GM19372 (cell line): Measurements from ENCODE around the gene JUP.
"Not testable (repeated sequence)": the region's sequence is repeated elsewhere in the genome, so short reads cannot be mapped to it uniquely, and the experiment has no call there.

Experiments
- ATAC-seq: cut with Tn5 transposase; IDR thresholded peaks from one replicate; pipeline ENCODE4 v1.9.1; 2021; ENCODE audit warnings: mild to moderate bottlenecking, low read depth, moderate library complexity; ENCODE audit not compliant: unreplicated experiment

The JUP gene

DNA sequence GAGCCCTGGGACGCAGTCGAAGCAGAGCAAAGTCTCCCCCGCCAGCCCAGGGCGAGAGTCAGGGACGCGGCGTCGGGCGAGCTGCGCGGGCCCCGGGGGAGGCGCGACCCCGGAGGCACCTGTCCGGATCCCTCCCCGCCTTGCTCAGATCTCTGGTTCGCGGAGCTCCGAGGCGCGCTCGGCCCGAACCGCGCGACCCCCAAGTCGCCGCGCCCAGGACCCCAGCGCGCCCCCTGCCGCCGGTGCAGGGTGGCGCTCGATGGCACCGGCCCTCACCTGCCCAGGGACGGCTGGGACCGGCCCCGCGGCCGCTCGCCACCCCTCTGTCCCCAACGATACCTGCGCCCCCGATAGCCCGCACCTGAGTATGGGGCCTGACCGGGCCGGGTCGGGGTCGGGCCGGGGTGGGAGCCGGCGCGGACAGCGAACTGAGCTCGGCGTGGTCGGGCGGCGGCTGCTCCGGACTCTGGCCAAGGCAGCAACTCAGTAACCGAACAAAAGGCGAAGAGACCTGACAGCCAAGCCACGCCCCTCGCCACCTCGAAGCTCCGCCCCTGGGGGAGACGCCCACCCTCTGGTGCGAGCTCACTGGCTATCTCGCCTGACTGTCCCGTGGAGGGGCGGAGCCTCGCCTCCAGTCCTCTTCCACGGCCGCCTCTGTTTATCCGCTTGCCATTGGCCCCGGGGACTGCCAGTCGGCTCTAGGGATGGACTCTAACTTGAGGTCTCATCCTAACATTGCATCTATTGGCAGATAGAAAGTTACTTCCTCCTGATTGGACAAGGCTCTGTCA is at the start of gene JUP:
Gene JUP, minus strand, starts transcription at position 485 of the 794 bp plus-strand sequence. CDS start 14,857 bp downstream, outside the sequence.
- peak; percentile 83 for ATAC-seq

DNA sequence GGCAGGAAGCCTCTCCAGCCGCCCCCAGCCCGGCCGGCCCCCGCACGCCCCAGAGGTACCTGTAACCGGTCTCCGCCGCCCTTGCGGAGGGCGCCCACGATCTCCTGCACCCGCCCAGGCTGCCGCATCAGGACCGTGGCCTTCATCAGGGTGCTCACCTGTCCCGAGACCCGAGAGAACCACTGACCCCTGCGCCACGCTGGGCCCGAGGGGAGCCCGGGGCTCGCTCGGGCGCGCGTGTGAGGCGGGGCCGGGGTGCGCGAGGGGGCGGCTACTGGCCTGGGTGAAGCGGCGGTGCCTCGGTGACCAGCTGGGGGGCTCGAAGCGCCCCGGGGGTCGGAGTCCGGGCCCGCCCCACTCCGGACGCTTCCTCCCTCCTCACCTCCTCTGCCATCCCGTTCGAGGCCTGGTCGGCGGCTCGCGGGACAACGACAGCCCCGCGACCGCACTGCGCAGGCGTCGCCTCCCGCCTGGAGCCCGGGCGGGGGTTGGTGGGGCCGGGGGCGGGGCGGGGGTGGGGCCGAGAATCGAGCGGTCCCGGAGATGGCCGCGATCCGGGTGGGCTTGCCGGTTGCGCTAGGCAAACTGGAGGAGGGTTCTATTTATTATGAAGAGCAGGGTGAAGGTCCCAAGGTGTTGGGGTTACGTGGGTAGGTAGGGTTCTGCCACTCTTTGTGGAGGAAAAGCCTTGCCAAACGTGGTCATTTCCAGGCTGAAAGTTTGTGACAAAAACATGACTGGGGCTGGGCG is 49.5 kb upstream of the JUP start, which contains the start of gene NT5C3B:
Gene NT5C3B, minus strand, starts transcription at position 433 of the 750 bp plus-strand sequence. Its CDS starts 39 bp downstream, at position 394.
- ATAC-seq, result no peak

DNA sequence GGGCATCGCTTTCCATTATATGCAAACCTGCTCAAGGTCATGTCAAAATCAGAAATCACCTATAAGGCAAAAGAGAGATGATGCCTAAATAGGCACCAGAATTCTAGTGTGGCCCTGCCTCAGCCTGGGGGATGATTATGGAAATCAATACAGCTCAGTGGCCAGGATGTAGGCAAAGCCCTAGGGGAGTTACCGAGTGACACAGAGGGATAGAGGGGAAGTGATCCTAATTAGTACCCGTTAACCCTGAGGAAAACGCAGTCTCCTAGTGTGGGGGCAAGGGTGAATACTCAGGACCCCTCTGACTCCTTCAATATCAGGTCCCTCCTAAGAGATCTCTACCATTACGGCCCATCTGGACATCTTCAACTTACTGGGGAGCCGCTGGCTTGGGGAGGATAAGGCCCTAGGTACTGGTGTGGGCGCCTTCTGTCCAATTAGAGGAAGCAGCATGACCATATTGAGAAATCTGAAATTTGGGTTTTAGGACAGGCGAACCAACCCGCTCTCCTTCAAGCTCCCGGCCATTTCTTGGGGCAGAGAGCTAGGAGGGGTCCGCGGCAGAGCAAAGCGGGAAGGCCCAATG is 48.8 kb upstream of the JUP start:
- ATAC-seq, result no peak

DNA sequence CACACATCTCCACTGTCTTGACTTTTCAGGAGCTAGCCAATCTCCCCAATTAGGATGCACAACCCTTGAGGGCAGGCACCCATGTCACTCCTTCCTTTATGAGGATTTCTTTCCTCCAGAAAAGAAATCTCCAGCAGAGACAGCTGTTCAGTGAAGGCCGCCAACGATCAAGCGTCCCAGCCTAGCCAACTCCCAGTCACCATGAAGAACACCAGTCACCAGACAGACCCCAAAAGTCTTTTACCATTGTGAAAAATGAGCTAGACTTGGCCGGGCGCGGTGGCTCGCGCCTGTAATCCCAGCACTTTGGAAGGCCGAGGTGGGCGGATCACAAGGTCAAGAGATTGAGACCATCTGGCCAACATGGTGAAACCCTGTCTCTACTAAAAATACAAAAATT is 43.5 kb upstream of the JUP start:
- not testable (repeated sequence) for ATAC-seq

DNA sequence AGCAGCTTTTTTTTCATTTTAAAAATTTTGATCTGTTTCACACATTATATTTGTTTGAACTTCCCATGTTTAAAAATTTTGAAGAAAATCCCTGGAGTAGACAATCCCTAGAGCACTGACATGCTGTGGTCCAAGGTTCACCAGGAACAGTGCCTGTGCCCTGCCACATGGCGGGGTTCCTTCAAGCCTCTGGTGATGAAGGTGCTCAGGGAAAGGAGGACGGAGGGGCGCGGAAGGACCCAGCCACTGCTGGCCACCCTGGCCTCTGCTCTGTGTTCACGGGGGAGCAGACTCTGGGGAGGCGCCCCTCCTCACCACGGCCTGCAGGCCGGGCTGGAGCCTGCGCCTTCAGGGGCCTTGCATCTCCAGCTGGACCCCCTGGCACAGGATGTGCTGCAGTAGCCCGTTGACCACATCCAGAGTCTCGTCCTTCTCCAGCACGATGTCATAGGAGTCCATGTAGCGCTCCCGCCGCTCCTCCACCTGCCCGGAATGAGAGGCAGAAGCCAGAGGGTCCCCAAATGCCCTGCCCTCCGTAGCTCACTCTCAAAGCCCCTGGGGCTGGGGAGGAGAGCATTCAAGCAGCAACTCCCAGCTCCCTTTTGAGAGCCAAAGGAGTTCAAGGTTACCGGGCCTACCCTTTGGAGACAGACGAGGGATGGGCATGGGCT is 38.8 kb upstream of the JUP start:
- ATAC-seq, result no peak

DNA sequence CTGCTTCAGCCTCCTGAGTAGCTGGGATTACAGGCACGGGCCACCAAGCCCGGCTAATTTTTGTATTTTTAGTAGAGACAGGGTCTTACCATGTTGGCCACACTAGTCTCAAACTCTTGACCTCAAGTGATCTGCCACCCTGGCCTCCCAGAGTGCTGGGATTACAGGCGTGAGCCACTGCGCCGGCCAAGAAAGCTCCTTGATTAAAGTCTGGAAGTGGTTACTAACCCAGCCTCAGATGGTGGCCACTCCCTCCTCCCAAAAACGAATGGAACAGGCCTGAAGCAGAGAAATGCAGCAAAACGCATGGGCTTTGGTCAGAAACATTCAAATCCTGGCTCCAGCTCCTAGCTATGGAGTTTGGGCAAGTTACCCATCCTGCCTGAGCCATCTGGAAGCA is 37.6 kb upstream of the JUP start:
- no peak for ATAC-seq

DNA sequence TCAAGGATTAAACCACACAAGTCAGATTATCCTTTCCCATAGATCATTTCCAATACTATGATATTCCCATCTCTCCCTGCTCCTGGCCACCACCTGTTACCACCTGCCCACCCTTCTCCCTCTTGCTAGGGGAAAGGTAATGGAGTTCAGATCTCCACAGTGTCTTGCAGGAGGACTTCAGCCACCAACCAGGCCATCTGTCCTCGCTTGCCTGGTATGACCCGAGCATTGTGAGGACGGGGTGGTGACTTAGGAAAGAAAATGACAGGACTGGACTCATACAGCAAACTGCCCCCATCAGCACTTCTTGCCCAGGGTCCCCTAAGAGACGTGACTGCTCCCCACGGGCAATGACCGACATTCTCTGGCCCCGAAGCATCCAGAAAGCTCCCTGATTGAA is 37.1 kb upstream of the JUP start:
- no peak for ATAC-seq

DNA sequence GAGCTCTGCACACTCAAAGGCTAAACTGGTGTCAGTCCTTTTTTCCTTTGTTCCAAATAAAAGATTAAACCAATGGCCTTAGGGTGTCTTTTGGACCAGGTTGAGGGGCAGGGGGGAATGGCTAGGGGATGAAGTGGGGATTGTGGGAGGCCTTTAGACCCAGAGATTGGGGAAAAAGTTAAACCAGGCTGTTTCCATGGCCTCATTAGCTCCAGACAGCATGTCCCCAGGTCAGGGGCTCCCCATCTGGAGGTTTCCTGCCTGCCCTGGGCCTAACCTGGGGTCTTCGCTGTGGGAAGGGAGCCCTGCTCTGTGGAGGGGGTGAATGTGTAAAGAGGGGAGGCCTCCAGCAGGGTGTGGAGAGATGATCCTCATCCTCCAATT is 36.6 kb upstream of the JUP start:
- ATAC-seq, result no peak

DNA sequence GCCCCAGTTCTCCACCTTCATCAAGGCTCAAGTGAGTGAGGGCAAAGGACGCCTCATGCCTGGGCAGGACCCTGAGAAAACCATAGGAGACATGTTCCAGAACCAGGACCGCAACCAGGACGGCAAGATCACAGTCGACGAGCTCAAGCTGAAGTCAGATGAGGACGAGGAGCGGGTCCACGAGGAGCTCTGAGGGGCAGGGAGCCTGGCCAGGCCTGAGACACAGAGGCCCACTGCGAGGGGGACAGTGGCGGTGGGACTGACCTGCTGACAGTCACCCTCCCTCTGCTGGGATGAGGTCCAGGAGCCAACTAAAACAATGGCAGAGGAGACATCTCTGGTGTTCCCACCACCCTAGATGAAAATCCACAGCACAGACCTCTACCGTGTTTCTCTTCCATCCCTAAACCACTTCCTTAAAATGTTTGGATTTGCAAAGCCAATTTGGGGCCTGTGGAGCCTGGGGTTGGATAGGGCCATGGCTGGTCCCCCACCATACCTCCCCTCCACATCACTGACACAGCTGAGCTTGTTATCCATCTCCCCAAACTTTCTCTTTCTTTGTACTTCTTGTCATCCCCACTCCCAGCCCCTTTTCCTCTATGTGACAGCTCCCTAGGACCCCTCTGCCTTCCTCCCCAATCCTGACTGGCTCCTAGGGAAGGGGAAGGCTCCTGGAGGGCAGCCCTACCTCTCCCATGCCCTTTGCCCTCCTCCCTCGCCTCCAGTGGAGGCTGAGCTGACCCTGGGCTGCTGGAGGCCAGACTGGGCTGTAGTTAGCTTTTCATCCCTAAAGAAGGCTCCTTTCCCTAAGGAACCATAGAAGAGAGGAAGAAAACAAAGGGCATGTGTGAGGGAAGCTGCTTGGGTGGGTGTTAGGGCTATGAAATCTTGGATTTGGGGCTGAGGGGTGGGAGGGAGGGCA is 36.0 kb upstream of the JUP start:
- ATAC-seq, result no peak

DNA sequence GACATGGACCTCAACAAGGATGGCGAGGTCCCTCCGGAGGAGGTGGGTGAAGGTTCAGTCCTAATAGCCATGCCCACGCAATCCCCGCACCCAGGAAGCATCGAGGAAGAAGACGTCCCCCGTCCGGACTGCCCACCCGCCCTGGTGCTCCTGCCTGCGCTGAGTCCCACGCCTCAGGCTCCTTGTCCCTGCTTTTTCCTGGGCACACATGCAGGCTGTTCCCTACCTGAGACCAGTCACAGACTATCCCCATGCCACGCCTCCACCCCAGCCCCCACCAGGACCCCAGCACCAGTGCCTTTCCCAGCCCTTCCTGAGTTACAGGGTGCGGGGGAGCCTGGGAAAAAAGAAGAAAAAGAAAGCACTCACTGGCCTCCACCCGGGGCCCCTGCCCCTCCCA is 35.3 kb upstream of the JUP start:
- ATAC-seq, result no peak

DNA sequence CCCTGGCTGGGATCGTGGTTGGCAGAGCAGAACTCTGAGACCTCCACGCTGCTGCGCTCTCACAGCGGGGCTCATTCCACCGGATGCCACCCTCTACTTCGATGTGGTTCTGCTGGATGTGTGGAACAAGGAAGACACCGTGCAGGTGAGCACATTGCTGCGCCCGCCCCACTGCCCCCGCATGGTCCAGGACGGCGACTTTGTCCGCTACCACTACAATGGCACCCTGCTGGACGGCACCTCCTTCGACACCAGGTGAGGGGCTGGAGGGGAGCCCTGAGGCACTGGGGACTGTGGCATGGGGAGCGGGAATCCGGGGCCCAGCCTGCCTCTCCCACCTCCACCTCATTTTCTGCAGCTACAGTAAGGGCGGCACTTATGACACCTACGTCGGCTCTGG is 31.5 kb upstream of the JUP start:
- no peak for ATAC-seq

DNA sequence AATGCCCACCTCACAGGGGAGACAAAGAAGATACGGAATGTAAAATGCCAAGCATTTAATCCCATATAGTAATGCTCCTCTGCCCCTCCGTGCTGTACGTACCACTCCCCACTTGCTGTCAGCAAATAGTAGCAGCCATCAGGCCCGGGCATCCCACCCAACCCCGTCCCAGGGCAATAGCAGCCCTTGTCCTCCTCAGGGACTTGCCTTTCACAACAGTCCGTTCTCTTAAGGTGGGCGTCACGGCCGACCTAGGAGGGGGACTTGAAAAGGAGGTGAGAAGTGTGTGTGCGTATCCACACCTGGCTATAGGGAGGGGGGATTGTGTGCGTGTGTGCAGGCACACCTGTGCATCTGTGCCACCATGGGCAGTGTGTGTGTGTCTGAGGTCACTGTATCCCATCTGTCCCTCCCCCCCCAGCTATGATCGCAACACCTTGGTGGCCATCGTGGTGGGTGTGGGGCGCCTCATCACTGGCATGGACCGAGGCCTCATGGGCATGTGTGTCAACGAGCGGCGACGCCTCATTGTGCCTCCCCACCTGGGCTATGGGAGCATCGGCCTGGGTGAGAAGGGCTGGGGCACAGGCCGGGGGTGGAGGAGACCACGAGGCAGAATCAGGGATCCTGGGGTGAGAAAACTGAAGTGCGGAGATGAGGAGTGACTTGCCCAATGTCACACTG is 30.3 kb upstream of the JUP start:
- no peak for ATAC-seq

DNA sequence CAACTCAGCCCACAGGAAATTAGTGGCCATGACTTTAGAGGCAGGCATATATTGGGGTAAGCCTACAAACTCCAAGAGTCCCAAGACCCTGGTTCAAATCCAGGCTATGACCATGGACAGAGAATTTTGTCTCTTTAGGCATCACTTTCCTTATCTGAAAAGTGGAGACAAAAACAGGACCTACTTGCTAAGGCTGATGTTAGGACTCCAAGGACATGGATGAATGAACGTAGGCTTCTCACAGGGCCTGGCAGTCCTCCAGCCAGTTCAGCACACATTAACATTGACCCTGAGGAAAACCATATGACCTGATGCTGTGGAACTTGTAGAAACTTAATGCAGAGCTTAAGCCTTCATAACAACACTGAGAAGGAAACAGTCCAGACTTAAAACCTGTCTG is 27.7 kb upstream of the JUP start:
- no peak for ATAC-seq

DNA sequence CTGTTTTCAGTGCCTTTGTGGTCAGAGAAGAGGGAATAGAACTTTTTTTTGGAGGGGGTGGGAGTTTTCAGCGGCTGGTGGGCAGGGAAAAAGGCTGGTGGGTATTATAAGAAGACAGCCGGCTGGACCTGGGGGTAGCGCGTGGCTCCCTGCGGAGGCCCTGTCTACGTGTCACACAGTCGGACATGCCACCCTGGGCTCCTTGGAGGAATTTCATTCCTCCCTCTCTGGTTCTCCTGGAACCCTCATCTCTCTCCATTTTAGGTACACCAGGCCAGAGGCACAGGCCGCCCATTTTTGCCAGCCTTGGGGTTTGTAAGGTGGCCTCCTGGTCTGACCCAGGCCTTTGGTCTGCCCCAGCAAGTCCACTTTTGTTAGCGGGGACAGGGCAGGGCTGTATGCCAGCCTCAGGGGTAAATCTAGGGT is 27.2 kb upstream of the JUP start:
- no peak for ATAC-seq

DNA sequence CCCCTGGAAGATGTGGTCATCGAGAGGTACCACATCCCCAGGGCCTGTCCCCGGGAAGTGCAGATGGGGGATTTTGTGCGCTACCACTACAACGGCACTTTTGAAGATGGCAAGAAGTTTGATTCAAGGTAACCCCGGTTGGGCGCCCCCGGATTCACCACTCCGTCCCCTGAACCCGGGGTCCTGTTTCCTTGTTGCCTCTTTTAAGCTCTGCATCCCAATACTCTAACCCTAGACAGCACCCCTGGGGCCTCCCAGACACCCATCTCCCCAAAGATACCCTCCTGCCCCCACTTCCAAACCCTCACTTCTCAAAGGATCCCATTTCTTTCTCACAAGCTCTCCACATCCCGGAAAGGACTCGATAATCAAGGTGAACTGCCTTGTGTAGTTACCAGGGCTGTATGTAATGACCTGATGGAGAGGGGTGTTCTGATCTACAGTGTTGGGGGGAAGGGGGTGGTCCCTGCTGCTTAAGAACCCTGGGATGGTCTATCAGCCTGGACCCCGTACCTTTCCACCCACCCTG is 26.7 kb upstream of the JUP start:
- no peak for ATAC-seq

DNA sequence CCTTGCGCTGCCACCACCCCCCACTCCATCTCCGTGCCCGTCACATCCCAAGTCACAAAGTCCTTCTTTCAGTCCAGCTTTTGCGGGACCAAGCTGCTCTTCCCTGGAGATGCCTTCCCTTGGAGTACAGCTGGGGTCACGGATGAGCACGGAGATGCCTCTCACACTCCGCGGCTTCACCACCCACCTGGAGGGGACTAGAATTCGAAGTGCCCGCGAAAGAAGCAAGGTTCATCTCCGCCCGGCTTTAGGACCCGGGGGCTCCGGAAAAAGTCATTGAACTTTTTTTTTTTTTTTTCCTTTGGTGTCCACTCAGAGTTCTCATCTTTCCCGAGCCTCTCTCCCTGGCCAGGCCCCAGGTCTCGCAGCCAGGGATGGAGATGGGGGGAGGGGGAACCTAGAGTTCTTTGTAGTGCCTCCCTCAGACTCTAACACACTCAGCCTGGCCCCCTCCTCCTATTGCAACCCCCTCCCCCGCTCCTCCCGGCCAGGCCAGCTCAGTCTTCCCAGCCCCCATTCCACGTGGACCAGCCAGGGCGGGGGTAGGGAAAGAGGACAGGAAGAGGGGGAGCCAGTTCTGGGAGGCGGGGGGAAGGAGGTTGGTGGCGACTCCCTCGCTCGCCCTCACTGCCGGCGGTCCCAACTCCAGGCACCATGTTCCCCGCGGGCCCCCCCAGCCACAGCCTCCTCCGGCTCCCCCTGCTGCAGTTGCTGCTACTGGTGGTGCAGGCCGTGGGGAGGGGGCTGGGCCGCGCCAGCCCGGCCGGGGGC is 26.1 kb upstream of the JUP start, which contains the start of gene FKBP10:
Gene FKBP10, plus strand, starts transcription at position 624 of the 771 bp plus-strand sequence. Its CDS starts 31 bp downstream, at position 655.
- no peak for ATAC-seq

DNA sequence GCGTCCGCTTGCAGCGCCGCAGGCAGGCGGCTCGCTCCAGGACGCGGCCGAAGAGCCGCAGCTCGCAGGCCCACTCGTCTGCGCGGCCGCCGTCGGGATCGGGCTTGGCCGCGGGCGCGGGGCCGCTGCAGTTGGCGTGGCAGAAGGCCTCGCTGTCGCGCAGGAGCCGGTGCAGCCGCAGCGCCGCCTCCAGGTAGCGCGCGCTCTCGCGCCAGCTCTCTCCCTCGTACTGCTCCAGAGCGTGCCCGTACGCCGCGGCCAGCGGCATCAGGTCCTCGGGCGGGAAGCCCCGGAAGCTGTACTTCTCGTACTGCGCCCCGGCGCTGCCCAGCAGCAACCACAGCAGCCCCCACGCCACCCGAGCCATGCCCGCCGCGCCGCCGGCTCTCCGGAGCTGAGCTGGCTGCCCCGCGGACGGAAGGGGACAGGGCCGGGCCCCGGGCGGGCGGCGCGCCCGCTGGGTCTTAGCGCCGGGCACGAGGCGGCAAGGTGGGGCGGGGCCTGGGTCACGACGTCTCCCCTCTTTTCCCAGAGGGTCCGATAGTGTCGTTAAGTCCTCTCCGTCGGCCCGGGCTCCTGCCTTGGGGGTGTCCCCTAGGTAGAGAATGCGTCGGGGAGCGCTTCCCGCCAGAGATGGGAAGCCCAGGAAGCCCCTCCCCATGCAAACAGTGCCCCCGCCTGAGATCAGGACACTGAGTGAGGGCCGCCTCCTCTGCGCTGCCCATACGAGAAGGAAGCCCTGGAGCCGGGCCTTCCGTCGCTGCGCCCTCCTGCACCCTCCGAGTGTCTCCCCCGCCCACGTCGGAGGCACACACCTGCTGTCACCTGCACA is 25.3 kb upstream of the JUP start, which contains the start of gene P3H4:
Gene P3H4, minus strand, starts transcription at position 401 of the 832 bp plus-strand sequence. Its CDS starts 34 bp downstream, at position 367.
- peak; percentile 79 for ATAC-seq
